AG09319 (cell line): ENCODE results near the gene PPP1CB.
"Not testable (repeated sequence)": the region's sequence is repeated elsewhere in the genome, so short reads cannot be mapped to it uniquely, and the experiment has no call there.

ENCODE experiments used
- DNase-seq: peaks from one replicate; pipeline ENCODE4 v3.0.0-alpha.2; 2010; ENCODE audit warnings: low read depth; ENCODE audit errors: extremely low read depth
- CTCF ChIP-seq: IDR thresholded peaks from 2 replicates; pipeline ENCODE4 v1.5.1; 2011; ENCODE audit warnings: low read depth, mild to moderate bottlenecking, inconsistent platforms, low read length, moderate library complexity

The PPP1CB gene

GRCh38 chr2:28726177-28726576 lies 25.5 kb upstream of the PPP1CB start:
- no peak for DNase-seq
- no peak for TF ChIP-seq CTCF

- no peak for TF ChIP-seq CTCF
- DNase-seq: no peak
These were observed 21.9 kb upstream of the PPP1CB start for GRCh38 chr2:28729698-28730097.

DNA sequence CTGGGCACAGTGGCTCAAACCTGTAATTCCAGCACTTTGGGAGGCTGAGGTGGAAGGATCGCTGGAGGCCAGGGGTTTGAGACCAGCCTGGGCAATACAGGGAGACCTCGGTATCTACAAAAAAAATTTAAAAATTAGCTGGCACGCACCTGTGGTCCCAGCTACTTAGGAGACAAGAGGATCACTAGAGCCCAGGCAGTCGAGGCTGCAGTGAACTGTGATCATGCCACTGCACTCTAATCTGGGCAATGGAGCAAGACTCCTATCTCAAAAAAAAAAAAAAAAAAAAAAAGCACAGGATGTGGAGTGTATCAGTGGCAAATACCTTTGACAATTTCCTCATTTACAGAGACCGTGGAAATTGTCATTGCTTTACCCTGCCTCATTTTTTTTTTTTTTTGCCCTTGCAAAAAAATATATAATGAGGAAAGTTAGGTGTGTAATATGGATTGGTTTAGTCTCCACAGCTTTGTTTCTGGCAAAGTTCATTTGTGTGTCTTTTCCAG lies 20.9 kb upstream of the PPP1CB start:
- TF ChIP-seq CTCF: no peak
- DNase-seq: no peak

DNA sequence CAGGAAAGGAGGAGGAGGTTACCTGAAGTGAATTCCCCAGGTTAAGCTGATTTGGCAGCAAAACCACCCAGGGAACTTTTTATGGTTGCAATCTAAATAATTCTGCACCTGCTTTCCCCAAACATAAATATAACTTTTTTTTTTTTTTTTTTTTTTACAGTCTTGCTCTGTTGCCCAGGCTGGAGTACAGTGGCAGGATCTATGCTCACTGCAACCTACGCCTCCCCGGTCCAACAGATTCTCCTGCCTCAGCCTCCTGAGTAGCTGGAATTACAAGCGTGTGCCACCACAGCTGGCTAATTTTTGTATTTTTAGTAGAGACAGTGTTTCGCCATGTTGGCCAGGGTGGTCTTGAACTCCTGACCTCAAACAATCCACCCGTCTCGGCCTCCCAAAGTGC lies 16.1 kb upstream of the PPP1CB start:
- no peak for DNase-seq
- no peak for TF ChIP-seq CTCF

DNA sequence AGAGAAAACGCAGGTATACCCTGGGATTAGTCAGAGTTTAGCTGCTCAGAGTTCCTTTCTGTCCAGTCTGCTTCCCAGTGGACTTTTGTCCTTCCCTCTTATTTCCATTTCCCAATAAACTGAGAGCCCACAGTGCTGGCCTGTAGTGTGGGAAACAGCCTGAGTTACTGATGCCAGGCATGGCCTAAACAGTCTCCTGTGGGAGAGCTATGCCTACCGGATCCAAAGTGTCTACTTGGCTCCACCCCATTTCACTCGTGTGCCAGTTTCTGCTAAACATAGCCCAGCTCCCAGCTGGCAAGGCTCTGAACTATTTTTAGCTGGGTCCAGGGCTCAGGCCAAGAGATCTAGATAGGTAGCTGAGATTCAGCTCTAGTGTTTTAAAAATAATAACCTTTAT lies 15.6 kb upstream of the PPP1CB start:
- no peak for TF ChIP-seq CTCF
- DNase-seq: no peak

DNA sequence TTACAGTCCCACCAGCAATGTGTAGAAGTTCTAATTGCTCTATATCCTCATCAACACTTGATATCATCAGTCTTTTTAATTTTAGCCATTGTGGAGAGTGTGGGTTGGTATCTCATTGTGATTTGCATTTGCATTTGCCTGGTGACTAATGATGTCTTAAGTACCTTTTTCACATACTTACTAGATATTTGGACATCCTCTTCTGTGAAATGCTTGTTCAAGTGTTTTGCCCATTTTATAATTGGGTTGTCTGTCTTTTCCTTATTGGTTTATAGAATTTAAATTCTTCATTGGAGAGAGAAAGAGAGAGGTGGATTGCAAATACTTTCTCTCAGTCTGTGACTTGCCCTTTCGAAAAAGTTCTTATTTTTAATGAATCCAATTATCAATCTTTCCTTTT lies 14.0 kb upstream of the PPP1CB start:
- DNase-seq: no peak
- no peak for TF ChIP-seq CTCF

DNA sequence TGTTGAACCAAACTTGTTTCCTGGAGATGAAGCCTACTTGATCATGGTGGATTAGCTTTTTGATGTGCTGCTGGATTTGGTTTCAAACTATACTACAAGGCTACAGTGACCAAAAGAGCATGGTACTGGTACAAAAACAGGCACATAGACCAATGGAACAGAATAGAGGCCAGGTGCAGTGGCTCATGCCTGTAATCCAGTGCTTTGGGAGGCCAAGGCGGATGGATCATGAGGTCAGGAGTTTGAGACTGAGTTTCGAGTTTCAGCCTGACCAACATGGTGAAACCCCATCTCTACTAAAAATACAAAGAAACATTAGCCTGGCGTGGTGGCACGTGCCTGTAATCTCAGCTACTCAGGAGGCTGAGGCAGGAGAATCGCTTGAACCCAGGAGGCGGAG lies 9.0 kb upstream of the PPP1CB start:
- DNase-seq: not testable (repeated sequence)

- TF ChIP-seq CTCF: no peak
- DNase-seq: no peak
These were observed 6.4 kb upstream of the PPP1CB start for GRCh38 chr2:28745225-28745624.
